GM18907 (cell line): ENCODE measurements around the gene NCDN.

Source experiments
- ATAC-seq: cut with Tn5 transposase; IDR thresholded peaks from one replicate; pipeline ENCODE4 v1.9.1; 2021; ENCODE audit warnings: mild to moderate bottlenecking, moderate library complexity; ENCODE audit not compliant: unreplicated experiment

NCDN gene

GRCh38 chr1:35557611-35558373 lies at the start of gene NCDN:
TSS of gene NCDN (plus strand) at chr1:35557799. CDS start at chr1:35558191, 392 bp downstream.
- peak; percentile 84 for ATAC-seq

GRCh38 chr1:35507947-35508346 lies 49.7 kb upstream of the NCDN start:
- ATAC-seq, result no peak

GRCh38 chr1:35509558-35509957 lies 48.0 kb upstream of the NCDN start:
- no peak for ATAC-seq

- no peak for ATAC-seq
Observed at GRCh38 chr1:35511305-35511704, 46.3 kb upstream of the NCDN start.

DNA sequence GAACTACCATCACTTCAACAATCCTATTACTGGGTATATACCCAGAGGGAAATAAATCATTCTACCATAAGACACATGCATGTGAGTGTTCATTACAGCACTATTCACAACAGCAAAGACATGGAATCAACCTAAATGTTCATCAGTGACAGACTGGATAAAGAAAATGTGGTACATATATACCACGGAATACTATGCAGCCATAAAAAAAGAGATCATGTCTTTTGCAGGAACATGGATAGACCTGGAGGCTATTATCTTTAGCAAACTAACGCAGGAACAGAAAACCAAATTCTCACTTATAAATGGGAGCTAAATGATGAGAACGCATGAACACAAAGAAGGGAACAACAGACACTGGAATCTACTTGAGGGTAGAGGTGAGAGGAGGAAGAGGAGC lies 39.4 kb upstream of the NCDN start:
- ATAC-seq, result no peak

GRCh38 chr1:35519432-35519831 lies 38.2 kb upstream of the NCDN start:
- no peak for ATAC-seq

- no peak for ATAC-seq
Observed at GRCh38 chr1:35524106-35524505, 33.5 kb upstream of the NCDN start.

- no peak for ATAC-seq
Observed at GRCh38 chr1:35530168-35530567, 27.4 kb upstream of the NCDN start.

GRCh38 chr1:35530946-35531345 lies 26.7 kb upstream of the NCDN start:
- ATAC-seq, result no peak

DNA sequence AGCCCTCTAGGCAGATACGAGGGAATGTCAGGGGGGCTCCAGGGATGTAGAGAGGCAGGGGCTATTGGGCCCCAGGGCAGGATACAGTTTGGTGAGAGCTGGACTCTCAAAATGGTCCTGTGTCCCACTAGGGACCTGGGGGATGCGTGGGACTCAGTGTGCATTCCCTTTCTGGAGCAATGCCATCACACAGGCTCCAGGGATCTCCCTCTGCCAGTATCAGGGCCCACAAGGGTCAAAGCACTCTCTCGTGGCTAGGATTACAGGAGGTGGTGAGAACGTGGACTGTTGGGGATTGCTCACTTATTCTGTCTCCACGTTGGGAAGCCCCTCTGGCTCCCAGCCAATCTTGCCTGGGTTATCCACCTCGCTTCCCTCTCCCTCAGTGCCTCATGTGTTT lies 26.2 kb upstream of the NCDN start:
- no peak for ATAC-seq

GRCh38 chr1:35532497-35533223 lies 24.9 kb upstream of the NCDN start:
- no peak for ATAC-seq

DNA sequence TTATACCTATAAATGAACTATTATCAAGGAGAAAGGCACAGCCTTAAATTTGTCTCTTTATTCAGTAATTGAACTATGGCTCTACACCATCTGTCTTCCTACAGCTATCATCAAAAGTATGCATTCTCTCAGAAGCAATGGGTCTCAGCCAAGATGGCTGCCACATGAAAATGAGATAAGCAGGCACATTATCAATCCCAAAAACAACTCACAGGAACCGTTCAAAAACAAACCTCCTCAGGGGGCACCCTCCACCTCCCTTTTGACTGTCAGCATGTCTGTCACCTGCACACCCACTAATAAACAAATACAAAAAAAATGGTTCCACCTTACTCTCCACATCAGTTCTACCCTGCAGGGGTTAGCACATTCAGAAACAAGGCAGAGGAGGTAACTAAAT lies 24.0 kb upstream of the NCDN start:
- ATAC-seq, result no peak

DNA sequence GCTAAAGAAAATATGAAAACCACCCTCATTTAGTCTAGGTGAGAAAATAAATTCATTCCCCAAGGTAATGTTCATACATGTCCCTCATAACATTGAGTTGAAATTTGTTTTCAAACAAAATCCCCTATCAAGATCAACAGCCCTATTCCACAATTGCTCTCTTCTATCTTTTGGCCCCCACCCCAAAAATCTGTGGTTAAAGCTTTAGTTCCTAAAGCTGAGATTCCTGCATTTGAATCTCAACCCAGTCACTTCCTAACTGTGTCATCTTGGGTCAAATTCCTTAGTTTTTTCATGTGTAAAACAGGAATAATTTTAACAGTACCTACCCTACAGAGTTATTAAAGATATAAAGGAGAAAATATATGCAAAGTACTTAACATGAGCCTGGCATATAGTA lies 22.4 kb upstream of the NCDN start:
- no peak for ATAC-seq

GRCh38 chr1:35536556-35537162 lies 20.9 kb upstream of the NCDN start:
- ATAC-seq, result no peak

GRCh38 chr1:35537806-35538205 lies 19.8 kb upstream of the NCDN start:
- no peak for ATAC-seq

DNA sequence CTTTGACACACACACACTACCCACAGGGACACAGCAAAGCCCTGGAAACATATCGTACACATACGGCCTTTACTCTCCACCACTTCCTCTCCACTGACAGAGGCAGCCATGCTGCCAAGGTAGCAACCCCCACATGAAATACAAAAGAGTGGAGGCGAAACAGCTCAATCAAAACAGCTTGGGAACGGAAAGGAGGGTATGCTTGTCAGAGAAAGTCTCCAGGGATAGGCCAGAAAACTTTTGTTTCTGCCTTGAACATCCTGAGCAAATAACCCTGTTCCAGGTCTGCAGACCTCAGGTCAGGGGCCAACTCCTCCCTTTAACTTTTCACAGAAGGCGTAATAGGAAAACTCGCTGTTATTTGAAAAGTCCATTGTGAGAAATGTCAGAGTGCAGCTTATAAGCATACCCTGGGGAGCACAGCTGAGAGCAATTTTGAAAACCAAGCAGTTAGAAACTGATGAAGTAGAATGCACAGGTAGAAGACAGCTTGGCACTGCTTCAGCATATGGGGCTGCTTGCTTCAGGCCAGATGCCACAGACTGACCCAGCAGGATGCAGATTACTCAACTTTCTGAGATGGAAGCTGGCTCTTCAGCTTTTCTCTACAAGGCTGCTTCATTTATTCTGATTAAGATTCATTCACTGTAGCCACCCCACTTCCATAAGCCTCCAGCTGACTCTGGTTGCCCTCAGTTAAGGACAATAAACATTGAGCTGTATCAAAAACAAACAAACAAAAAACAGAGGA lies 18.4 kb upstream of the NCDN start:
- ATAC-seq, result no peak

DNA sequence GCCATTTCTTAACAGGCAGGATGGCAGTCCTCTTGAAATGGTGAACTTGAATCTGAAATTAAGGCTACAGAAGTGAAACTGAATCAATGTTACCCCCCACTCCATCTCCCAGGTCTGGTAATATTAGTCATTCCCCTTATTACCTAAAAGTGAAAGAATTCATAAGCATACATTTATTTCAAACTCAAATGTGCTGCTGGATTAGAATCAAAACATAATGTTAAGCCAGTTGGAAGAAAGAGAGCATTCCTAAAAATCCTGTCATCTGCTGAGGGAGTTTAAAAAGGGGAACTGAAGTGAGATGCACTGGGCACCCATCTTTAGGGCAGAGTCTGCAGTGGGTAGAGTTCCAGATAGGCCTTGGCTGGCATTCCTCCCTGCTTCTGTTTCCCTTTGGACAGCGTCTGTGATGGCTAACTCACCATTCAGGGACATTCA lies 17.8 kb upstream of the NCDN start:
- ATAC-seq, result no peak

GRCh38 chr1:35544976-35545375 lies 12.6 kb upstream of the NCDN start:
- peak; percentile 61 for ATAC-seq

DNA sequence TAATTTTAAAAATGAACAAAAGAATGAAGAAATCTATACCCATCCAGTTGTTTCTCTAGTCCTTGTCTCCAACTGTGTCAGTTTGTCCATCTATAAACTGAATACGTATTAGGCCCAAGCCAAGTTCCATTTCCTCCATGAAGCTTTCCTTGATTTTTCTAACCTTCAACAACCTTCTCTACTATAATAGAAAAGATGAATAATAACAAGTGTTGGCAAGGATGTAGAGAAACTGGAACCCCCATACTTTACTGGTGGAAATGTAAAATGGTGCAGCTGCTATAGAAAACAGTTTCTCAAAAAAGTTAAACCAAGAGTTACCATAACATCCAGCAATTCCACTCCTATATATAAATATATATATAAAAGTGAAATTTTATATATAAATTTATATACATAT lies 11.0 kb upstream of the NCDN start:
- no peak for ATAC-seq

- ATAC-seq, result no peak
Observed at GRCh38 chr1:35553851-35554250, 3.7 kb upstream of the NCDN start.
